NOMO-1 (cell line): Measurements from ENCODE around the gene CACNG8.
"Not testable (repeated sequence)": the region's sequence is repeated elsewhere in the genome, so short reads cannot be mapped to it uniquely, and the experiment has no call there.

Source experiments
- DNase-seq, 2 experiments: peaks; one replicate each; lab custom pipeline; 2025; ENCODE audit not compliant: unreplicated experiment in 2 of 2; lab: John Stamatoyannopoulos, UW

The CACNG8 gene

GRCh38 chr19:53962887-53963431 lies at the start of gene CACNG8:
Gene CACNG8, plus strand, starts transcription at chr19:53962937.
- DNase-seq, result no peak

- DNase-seq, result no peak
Observed at GRCh38 chr19:53915000-53915399, 47.7 kb upstream of the CACNG8 start.

GRCh38 chr19:53916004-53916403 lies 46.7 kb upstream of the CACNG8 start:
- no peak for DNase-seq

- DNase-seq, result no peak
Observed at GRCh38 chr19:53917356-53917755, 45.4 kb upstream of the CACNG8 start.

GRCh38 chr19:53927739-53928138 lies 35.0 kb upstream of the CACNG8 start:
- peak; percentile 10 to 33 for DNase-seq

- no peak for DNase-seq
Observed at GRCh38 chr19:53936029-53936428, 26.7 kb upstream of the CACNG8 start.

GRCh38 chr19:53942001-53942786 lies 20.5 kb upstream of the CACNG8 start:
- no peak for DNase-seq

GRCh38 chr19:53944416-53944815 lies 18.3 kb upstream of the CACNG8 start:
- no peak for DNase-seq

- no peak for DNase-seq
Observed at GRCh38 chr19:53944933-53945332, 17.8 kb upstream of the CACNG8 start.

- peak; percentile 6 to 35 for DNase-seq
Observed at GRCh38 chr19:53945441-53945840, 17.3 kb upstream of the CACNG8 start.

- DNase-seq, result no peak
Observed at GRCh38 chr19:53945998-53946397, 16.7 kb upstream of the CACNG8 start.

- DNase-seq, result no peak
Observed at GRCh38 chr19:53947624-53948023, 15.1 kb upstream of the CACNG8 start.

- not testable (repeated sequence) for DNase-seq
Observed at GRCh38 chr19:53948611-53949010, 14.1 kb upstream of the CACNG8 start.

GRCh38 chr19:53951436-53951835 lies 11.3 kb upstream of the CACNG8 start:
- DNase-seq, result no peak

- no peak for DNase-seq
Observed at GRCh38 chr19:53951947-53952346, 10.8 kb upstream of the CACNG8 start.

- DNase-seq, result no peak
Observed at GRCh38 chr19:53953383-53953782, 9.4 kb upstream of the CACNG8 start.

GRCh38 chr19:53957448-53958167 lies 5.1 kb upstream of the CACNG8 start:
- no peak for DNase-seq

GRCh38 chr19:53958168-53958571 lies 4.6 kb upstream of the CACNG8 start:
- DNase-seq, result no peak

- no peak for DNase-seq
Observed at GRCh38 chr19:53958823-53959757, 3.6 kb upstream of the CACNG8 start.

GRCh38 chr19:53960187-53960586 lies 2.5 kb upstream of the CACNG8 start:
- no peak for DNase-seq

- peak in 1 of 2 experiments; percentile 13 for DNase-seq
Observed at GRCh38 chr19:53960886-53961285, 1.9 kb upstream of the CACNG8 start.
